Right lobe of liver (tissue), 4 donors: ENCODE results near the gene PPARA.

ENCODE experiments used
- CTCF ChIP-seq, 4 donors: fragments of 200-600 bp in 3 of 4; fragments of 450-650 bp in 1 of 4; IDR thresholded peaks; one replicate each; pipeline versions ENCODE4 v1.5.1 to v1.8.0; 2016 to 2022; ENCODE audit warnings: antibody characterized with exemption in 4 of 4, mild to moderate bottlenecking in 2 of 4
- POLR2A ChIP-seq: fragments of 450-650 bp; IDR thresholded peaks from one replicate; pipeline ENCODE4 v1.6.1; 2017; ENCODE audit warnings: antibody characterized with exemption, mild to moderate bottlenecking
- donor health status: DM: no; HTN: no; CAD: no.
- donor health status: DM: no; HTN: no; CAD: no.
- donor health status: DM: no; HTN: yes; CAD: no.

GRCh38 chr22:46175631-46176030 lies 25.3 kb downstream of the PPARA start:
- TF ChIP-seq CTCF (IDR thresholded peaks at IDR 0.05) (no peak), POLR2A (no peak)
